ENCODE data around the gene FGF5. TPM values are rescaled to one million over a fixed set of nuclear protein-coding genes. Genes with fewer than 3 reads are reported as not detected.

The FGF5 gene
- total RNA-seq, 1 donor from 2014 or later = not detected

GRCh38 chr4:80324171-80324570 lies 57.7 kb downstream of the FGF5 start:
- Histone ChIP-seq H3K36me3 (no peaks in the 10 kb centered on the region), H3K4me3 (no peak overlapping the region), H3K9me3 (no peaks in the 10 kb centered on the region), H3K4me1 (no peaks in the 10 kb centered on the region), H3K27ac (no peak overlapping the region), H3K27me3 (no peaks in the 10 kb centered on the region)
- intact Hi-C loops (cut with DNase I) = no loop called here
- DNase-seq (no peak), ATAC-seq (no peak)
- no peak for TF ChIP-seq CTCF (IDR thresholded peaks at IDR 0.05)

DNA sequence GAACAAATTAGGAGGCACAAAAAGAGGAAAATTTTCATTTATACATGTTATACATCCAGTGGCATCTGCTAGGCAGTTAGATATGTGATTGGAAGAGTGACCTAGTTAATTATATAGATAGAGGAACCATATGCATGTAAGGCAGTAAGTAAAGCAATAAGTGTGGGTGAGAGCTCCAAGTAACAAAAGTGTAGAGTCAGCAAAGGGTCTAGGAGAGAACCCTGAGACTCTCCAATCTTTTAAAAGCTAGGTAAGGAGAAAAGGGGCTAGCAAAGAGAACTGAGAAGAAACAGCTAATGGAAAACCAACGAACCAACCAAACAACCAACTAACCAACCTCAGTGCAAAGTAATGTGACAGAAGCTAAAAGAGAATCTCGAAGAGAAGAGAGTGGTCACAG lies 65.2 kb downstream of the FGF5 start:
- Histone ChIP-seq H3K9me3 (no peaks in the 10 kb centered on the region), H3K27me3 (peaks cover 5% of the 10 kb centered on the region), H3K27ac (no peak overlapping the region), H3K36me3 (no peaks in the 10 kb centered on the region), H3K4me3 (no peak overlapping the region), H3K4me1 (peaks cover 6% of the 10 kb centered on the region)
- no peak for TF ChIP-seq CTCF (IDR thresholded peaks at IDR 0.05)
- DNase-seq (no peak), ATAC-seq (no peak)
- intact Hi-C loops (cut with DNase I) = no loop called here

- Histone ChIP-seq H3K9me3 (no peaks in the 10 kb centered on the region), H3K4me1 (peaks cover 6% of the 10 kb centered on the region), H3K4me3 (no peak overlapping the region), H3K27me3 (peaks cover 5% of the 10 kb centered on the region), H3K36me3 (no peaks in the 10 kb centered on the region), H3K27ac (no peak overlapping the region)
- DNase-seq (no peak), ATAC-seq (no peak)
- no peak for TF ChIP-seq CTCF (IDR thresholded peaks at IDR 0.05)
- intact Hi-C loops (cut with DNase I) = no loop called here
Measured at GRCh38 chr4:80333121-80333520, 66.7 kb downstream of the FGF5 start.

GRCh38 chr4:80334568-80334967 lies 68.1 kb downstream of the FGF5 start:
- H3K27me3 ChIP-seq = peaks cover 5% of the 10 kb centered on the region
- no peak overlapping the region for H3K27ac ChIP-seq
- DNase-seq (no peak), ATAC-seq (no peak)
- H3K4me1 ChIP-seq = peaks cover 6% of the 10 kb centered on the region
- H3K9me3 ChIP-seq = no peaks in the 10 kb centered on the region
- TF ChIP-seq CTCF (IDR thresholded peaks at IDR 0.05) = no peak
- H3K4me3 ChIP-seq = no peak overlapping the region
- intact Hi-C loops (cut with DNase I) = no loop called here
- H3K36me3 ChIP-seq = no peaks in the 10 kb centered on the region

GRCh38 chr4:80335226-80335553 lies 68.7 kb downstream of the FGF5 start:
- H3K4me1 ChIP-seq = peaks cover 6% of the 10 kb centered on the region
- DNase-seq = no peak
- peaks cover 5% of the 10 kb centered on the region for H3K27me3 ChIP-seq
- TF ChIP-seq CTCF (IDR thresholded peaks at IDR 0.05) = no peak
- intact Hi-C loops (cut with DNase I) = no loop called here
- H3K4me3 ChIP-seq = peak overlapping the region; percentile 53
- H3K36me3 ChIP-seq = no peaks in the 10 kb centered on the region
- no peaks in the 10 kb centered on the region for H3K9me3 ChIP-seq
- H3K27ac ChIP-seq = no peak overlapping the region
- ATAC-seq = no peak
